Activated effector memory CD4-positive, alpha-beta T cell treated with Interleukin-2 at 50 U/mL for 16 hours (primary cell): ENCODE data around the gene DGCR6L.
"Not testable (repeated sequence)": the region's sequence is repeated elsewhere in the genome, so short reads cannot be mapped to it uniquely, and the experiment has no call there.

Experiments
- DNase-seq: peaks from one replicate; pipeline ENCODE4 v3.0.0-alpha.2; 2020

Gene DGCR6L

GRCh38 chr22:20290578-20291248 is 29.1 kb downstream of the DGCR6L start:
- DNase-seq = no peak

- no peak for DNase-seq
These were observed 29.8 kb downstream of the DGCR6L start for GRCh38 chr22:20290045-20290392.

GRCh38 chr22:20289182-20290044 is 30.4 kb downstream of the DGCR6L start:
- not testable (repeated sequence) for DNase-seq

- DNase-seq = not testable (repeated sequence)
These were observed 33.0 kb downstream of the DGCR6L start for GRCh38 chr22:20286784-20287423.

GRCh38 chr22:20286312-20286660 is 33.6 kb downstream of the DGCR6L start:
- not testable (repeated sequence) for DNase-seq

- peak; percentile 63 for DNase-seq
These were observed 34.2 kb downstream of the DGCR6L start for GRCh38 chr22:20285473-20286311.

GRCh38 chr22:20284471-20285086 is 35.3 kb downstream of the DGCR6L start:
- no peak for DNase-seq

- DNase-seq = no peak
These were observed 36.2 kb downstream of the DGCR6L start for GRCh38 chr22:20283674-20284066.

GRCh38 chr22:20282901-20283673 is 36.8 kb downstream of the DGCR6L start:
- DNase-seq = no peak

- DNase-seq = no peak
These were observed 38.0 kb downstream of the DGCR6L start for GRCh38 chr22:20281891-20282290.

GRCh38 chr22:20281473-20281872 is 38.4 kb downstream of the DGCR6L start:
- DNase-seq = not testable (repeated sequence)

- no peak for DNase-seq
These were observed 39.0 kb downstream of the DGCR6L start for GRCh38 chr22:20280866-20281265.

- DNase-seq = not testable (repeated sequence)
These were observed 39.7 kb downstream of the DGCR6L start for GRCh38 chr22:20280163-20280562.

- no peak for DNase-seq
These were observed 40.2 kb downstream of the DGCR6L start for GRCh38 chr22:20279662-20280134.

GRCh38 chr22:20278726-20279490 is 41.0 kb downstream of the DGCR6L start:
- DNase-seq = not testable (repeated sequence)

- not testable (repeated sequence) for DNase-seq
These were observed 41.8 kb downstream of the DGCR6L start for GRCh38 chr22:20277936-20278635.

GRCh38 chr22:20276468-20276867 is 43.4 kb downstream of the DGCR6L start:
- no peak for DNase-seq

- no peak for DNase-seq
These were observed 44.0 kb downstream of the DGCR6L start for GRCh38 chr22:20275836-20276235.

GRCh38 chr22:20275325-20275724 is 44.5 kb downstream of the DGCR6L start:
- not testable (repeated sequence) for DNase-seq

GRCh38 chr22:20274374-20274773 is 45.5 kb downstream of the DGCR6L start:
- DNase-seq = not testable (repeated sequence)
